ENCODE data around the gene MDFI. TPM values are rescaled to one million over a fixed set of nuclear protein-coding genes. Genes with fewer than 3 reads are reported as not detected.

MDFI gene
- polyA plus RNA-seq, 1 donor: 22.1 TPM

GRCh38 chr6:41671376-41671775 is 33.1 kb downstream of the MDFI start:
- WGBS (ENCODE audit: insufficient coverage, low lambda C conversion rate): no CpG with 5 or more reads among the region's 5 CpGs
- DNase-seq: no peak
- no peak overlapping the region for H3K27ac ChIP-seq (ENCODE audit: low read length)
- H3K27me3 ChIP-seq (ENCODE audit: control insufficient read depth, insufficient read depth, low read length): peaks cover 13% of the 10 kb centered on the region
- H3K36me3 ChIP-seq (ENCODE audit: control insufficient read depth, insufficient read depth, low read length): no peaks in the 10 kb centered on the region
- H3K4me1 ChIP-seq (ENCODE audit: control insufficient read depth, insufficient read depth, low read length): no peaks in the 10 kb centered on the region
- no peaks in the 10 kb centered on the region for H3K9me3 ChIP-seq (ENCODE audit: control insufficient read depth, low read depth, low read length)
- H3K4me3 ChIP-seq (ENCODE audit: low read length): no peak overlapping the region

DNA sequence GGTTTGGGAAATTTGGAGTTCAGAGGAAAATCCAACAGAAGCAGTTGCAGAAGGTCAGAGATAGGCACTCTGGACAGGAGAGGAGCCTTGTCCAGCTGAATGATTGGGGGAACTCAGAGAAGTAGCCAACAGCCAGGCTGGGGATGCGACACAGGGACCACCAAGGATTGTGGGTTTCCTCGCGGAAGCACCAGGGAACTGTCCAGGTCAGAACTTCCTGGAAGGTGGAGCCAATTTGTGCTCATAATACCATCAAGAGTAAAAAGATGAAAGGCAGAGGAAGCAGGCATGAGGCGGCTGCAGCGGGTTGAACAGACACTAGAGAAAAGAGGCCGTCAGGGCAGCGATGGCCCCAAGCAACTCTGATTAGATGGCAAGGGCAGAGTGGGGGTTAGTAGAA is 33.7 kb downstream of the MDFI start:
- Histone ChIP-seq H3K9me3 (ENCODE audit: control insufficient read depth, low read depth, low read length) (no peaks in the 10 kb centered on the region), H3K4me1 (ENCODE audit: control insufficient read depth, insufficient read depth, low read length) (no peaks in the 10 kb centered on the region), H3K27ac (ENCODE audit: low read length) (no peak overlapping the region), H3K4me3 (ENCODE audit: low read length) (no peak overlapping the region), H3K36me3 (ENCODE audit: control insufficient read depth, insufficient read depth, low read length) (no peaks in the 10 kb centered on the region), H3K27me3 (ENCODE audit: control insufficient read depth, insufficient read depth, low read length) (peaks cover 13% of the 10 kb centered on the region)
- no peak for DNase-seq
- no CpG with 5 or more reads among the region's 7 CpGs for WGBS (ENCODE audit: insufficient coverage, low lambda C conversion rate)

- Histone ChIP-seq H3K27me3 (ENCODE audit: control insufficient read depth, insufficient read depth, low read length) (peaks cover 13% of the 10 kb centered on the region), H3K27ac (ENCODE audit: low read length) (no peak overlapping the region), H3K9me3 (ENCODE audit: control insufficient read depth, low read depth, low read length) (no peaks in the 10 kb centered on the region), H3K4me3 (ENCODE audit: low read length) (no peak overlapping the region), H3K4me1 (ENCODE audit: control insufficient read depth, insufficient read depth, low read length) (no peaks in the 10 kb centered on the region), H3K36me3 (ENCODE audit: control insufficient read depth, insufficient read depth, low read length) (no peaks in the 10 kb centered on the region)
- 100% methylated on average over 1 of the region's 17 CpGs for WGBS (ENCODE audit: insufficient coverage, low lambda C conversion rate)
- no peak for DNase-seq
Observed at GRCh38 chr6:41672816-41673703, 34.8 kb downstream of the MDFI start.

DNA sequence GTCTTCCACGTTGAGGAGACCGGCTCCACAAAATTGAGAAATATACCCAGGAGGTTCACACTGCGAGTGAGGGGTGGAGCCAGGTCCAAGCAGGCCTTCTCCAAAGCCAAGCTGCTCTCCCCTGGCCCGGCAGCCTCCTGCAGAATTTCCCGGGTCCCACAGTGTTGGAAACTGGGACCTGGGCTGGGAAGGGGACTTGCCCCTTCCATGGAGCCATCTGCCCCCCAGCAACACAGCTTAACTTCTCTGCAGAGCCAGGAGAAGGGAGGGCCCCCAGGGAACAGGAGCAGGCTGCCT is 35.4 kb downstream of the MDFI start:
- H3K9me3 ChIP-seq (ENCODE audit: control insufficient read depth, low read depth, low read length): no peaks in the 10 kb centered on the region
- no peak overlapping the region for H3K4me3 ChIP-seq (ENCODE audit: low read length)
- no peak overlapping the region for H3K27ac ChIP-seq (ENCODE audit: low read length)
- no peak for DNase-seq
- peaks cover 13% of the 10 kb centered on the region for H3K27me3 ChIP-seq (ENCODE audit: control insufficient read depth, insufficient read depth, low read length)
- no peaks in the 10 kb centered on the region for H3K4me1 ChIP-seq (ENCODE audit: control insufficient read depth, insufficient read depth, low read length)
- no peaks in the 10 kb centered on the region for H3K36me3 ChIP-seq (ENCODE audit: control insufficient read depth, insufficient read depth, low read length)
- WGBS (ENCODE audit: insufficient coverage, low lambda C conversion rate): no CpG with 5 or more reads among the region's 5 CpGs

GRCh38 chr6:41674231-41675000 is 36.1 kb downstream of the MDFI start:
- H3K36me3 ChIP-seq (ENCODE audit: control insufficient read depth, insufficient read depth, low read length): no peaks in the 10 kb centered on the region
- no peaks in the 10 kb centered on the region for H3K4me1 ChIP-seq (ENCODE audit: control insufficient read depth, insufficient read depth, low read length)
- DNase-seq: no peak
- H3K4me3 ChIP-seq (ENCODE audit: low read length): no peak overlapping the region
- H3K27ac ChIP-seq (ENCODE audit: low read length): no peak overlapping the region
- no peaks in the 10 kb centered on the region for H3K9me3 ChIP-seq (ENCODE audit: control insufficient read depth, low read depth, low read length)
- H3K27me3 ChIP-seq (ENCODE audit: control insufficient read depth, insufficient read depth, low read length): peaks cover 13% of the 10 kb centered on the region
- no CpG with 5 or more reads among the region's 7 CpGs for WGBS (ENCODE audit: insufficient coverage, low lambda C conversion rate)

- WGBS (ENCODE audit: insufficient coverage, low lambda C conversion rate): no CpG with 5 or more reads among the region's 6 CpGs
- no peak for DNase-seq
Observed at GRCh38 chr6:41675176-41675775, 37.0 kb downstream of the MDFI start.

GRCh38 chr6:41675992-41676391 is 37.7 kb downstream of the MDFI start:
- no peak for DNase-seq
- peaks cover 12% of the 10 kb centered on the region for H3K27me3 ChIP-seq (ENCODE audit: control insufficient read depth, insufficient read depth, low read length)
- no peaks in the 10 kb centered on the region for H3K36me3 ChIP-seq (ENCODE audit: control insufficient read depth, insufficient read depth, low read length)
- no peaks in the 10 kb centered on the region for H3K9me3 ChIP-seq (ENCODE audit: control insufficient read depth, low read depth, low read length)
- no peaks in the 10 kb centered on the region for H3K4me1 ChIP-seq (ENCODE audit: control insufficient read depth, insufficient read depth, low read length)
- H3K4me3 ChIP-seq (ENCODE audit: low read length): no peak overlapping the region
- no peak overlapping the region for H3K27ac ChIP-seq (ENCODE audit: low read length)
- 83% methylated on average over 1 of the region's 6 CpGs for WGBS (ENCODE audit: insufficient coverage, low lambda C conversion rate)

More at GRCh38 chr6:41675176-41675775, 37.0 kb downstream of the MDFI start:
- Histone ChIP-seq H3K27ac (ENCODE audit: low read length) (no peak overlapping the region), H3K27me3 (ENCODE audit: control insufficient read depth, insufficient read depth, low read length) (peaks cover 13% of the 10 kb centered on the region), H3K4me1 (ENCODE audit: control insufficient read depth, insufficient read depth, low read length) (no peaks in the 10 kb centered on the region), H3K36me3 (ENCODE audit: control insufficient read depth, insufficient read depth, low read length) (no peaks in the 10 kb centered on the region), H3K4me3 (ENCODE audit: low read length) (no peak overlapping the region), H3K9me3 (ENCODE audit: control insufficient read depth, low read depth, low read length) (no peaks in the 10 kb centered on the region)

DNA sequence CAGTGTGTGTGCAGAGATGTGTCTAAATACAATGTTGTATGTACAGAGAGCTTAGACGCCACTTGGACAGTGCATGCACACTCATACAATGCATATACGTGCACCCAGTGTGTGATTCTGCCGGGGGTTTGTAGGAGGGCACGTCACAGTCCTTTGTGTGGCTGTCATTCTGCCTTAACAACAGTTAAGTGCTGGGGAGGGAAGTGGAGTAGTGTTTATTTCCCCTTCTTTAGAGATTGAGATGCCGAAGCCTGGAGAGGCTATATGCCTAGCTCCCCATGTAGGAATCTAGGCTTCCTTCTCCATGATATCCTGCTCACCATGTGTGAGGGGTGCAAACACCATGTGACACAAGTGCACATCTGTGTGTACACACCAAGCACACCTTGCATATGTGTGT is 38.2 kb downstream of the MDFI start:
- no peaks in the 10 kb centered on the region for H3K4me1 ChIP-seq (ENCODE audit: control insufficient read depth, insufficient read depth, low read length)
- H3K36me3 ChIP-seq (ENCODE audit: control insufficient read depth, insufficient read depth, low read length): no peaks in the 10 kb centered on the region
- no CpG with 5 or more reads among the region's 5 CpGs for WGBS (ENCODE audit: insufficient coverage, low lambda C conversion rate)
- DNase-seq: no peak
- peaks cover 8% of the 10 kb centered on the region for H3K27me3 ChIP-seq (ENCODE audit: control insufficient read depth, insufficient read depth, low read length)
- H3K4me3 ChIP-seq (ENCODE audit: low read length): no peak overlapping the region
- H3K9me3 ChIP-seq (ENCODE audit: control insufficient read depth, low read depth, low read length): no peaks in the 10 kb centered on the region
- H3K27ac ChIP-seq (ENCODE audit: low read length): no peak overlapping the region

DNA sequence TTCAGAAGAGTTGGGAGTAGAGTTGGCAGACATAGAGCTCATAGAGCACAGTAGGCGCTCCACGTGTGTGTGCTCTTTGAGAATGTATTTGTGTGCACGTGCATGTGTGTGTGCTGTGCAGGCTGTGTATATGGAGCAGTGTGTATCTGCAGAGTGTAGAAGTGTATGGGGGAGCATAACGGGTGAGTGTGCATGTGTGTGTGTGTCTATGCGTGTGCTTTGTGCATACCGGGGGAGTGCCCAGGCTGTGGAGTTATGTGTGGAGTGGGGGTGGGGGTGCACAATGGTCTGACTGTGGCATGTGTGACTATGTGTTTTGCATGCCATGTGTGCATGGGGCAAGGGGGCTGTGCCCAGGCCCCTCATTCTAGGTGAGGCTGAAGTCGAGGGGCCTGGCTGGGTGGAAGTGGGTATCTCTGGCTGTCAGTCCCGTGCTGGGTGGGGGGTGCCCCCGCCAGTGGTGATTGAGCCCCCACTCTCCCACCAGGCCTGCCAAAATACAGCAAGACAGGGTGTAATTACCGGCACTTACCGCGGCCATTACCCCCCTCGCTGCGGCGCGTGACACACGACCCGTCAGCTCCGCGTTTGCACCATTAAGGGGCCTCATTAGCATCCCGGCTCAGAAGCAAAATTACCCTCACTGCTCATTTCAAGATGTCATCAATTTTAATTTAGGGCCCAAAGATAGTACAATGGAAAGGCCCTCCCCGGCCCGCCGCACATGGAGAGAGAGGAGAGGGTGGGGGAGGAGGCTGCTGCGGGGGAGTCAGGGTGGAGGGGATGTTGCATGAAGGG is 39.1 kb downstream of the MDFI start:
- H3K9me3 ChIP-seq (ENCODE audit: control insufficient read depth, low read depth, low read length): no peaks in the 10 kb centered on the region
- no peak for DNase-seq
- H3K27ac ChIP-seq (ENCODE audit: low read length): no peak overlapping the region
- no peak overlapping the region for H3K4me3 ChIP-seq (ENCODE audit: low read length)
- H3K36me3 ChIP-seq (ENCODE audit: control insufficient read depth, insufficient read depth, low read length): no peaks in the 10 kb centered on the region
- peaks cover 6% of the 10 kb centered on the region for H3K4me1 ChIP-seq (ENCODE audit: control insufficient read depth, insufficient read depth, low read length)
- peaks cover 2% of the 10 kb centered on the region for H3K27me3 ChIP-seq (ENCODE audit: control insufficient read depth, insufficient read depth, low read length)
- no CpG with 5 or more reads among the region's 25 CpGs for WGBS (ENCODE audit: insufficient coverage, low lambda C conversion rate)

DNA sequence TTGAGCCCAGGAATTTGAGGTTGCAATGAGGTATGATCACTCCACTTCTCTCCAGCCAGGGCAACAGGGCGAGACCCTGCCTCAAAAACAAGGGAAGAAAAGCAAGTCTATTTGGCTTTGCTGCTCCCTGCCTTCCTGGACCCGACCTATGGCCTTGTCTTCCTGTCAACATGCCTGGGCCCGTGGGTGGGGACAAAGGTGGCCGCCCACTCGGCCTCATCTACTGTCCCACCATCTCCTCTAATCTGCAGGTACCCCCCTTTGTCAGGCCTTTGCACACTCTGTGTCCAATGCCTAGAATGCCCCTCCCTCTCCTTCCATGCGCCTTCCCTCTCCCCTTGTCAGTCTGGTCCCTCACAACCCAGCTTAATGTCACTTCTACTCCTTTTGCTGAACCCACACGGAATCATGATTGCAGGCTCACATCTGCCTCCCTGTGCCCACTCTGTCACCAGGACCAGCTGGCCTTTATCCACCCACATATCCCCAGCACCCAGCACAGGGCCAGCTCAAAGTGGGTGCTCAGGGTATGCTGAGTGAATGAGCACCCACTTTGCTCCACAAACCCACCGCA is 40.3 kb downstream of the MDFI start:
- Histone ChIP-seq H3K27ac (ENCODE audit: low read length) (no peak overlapping the region), H3K4me1 (ENCODE audit: control insufficient read depth, insufficient read depth, low read length) (peaks cover 15% of the 10 kb centered on the region), H3K9me3 (ENCODE audit: control insufficient read depth, low read depth, low read length) (no peaks in the 10 kb centered on the region), H3K27me3 (ENCODE audit: control insufficient read depth, insufficient read depth, low read length) (peaks cover 2% of the 10 kb centered on the region), H3K4me3 (ENCODE audit: low read length) (no peak overlapping the region), H3K36me3 (ENCODE audit: control insufficient read depth, insufficient read depth, low read length) (no peaks in the 10 kb centered on the region)
- DNase-seq: no peak
- no CpG with 5 or more reads among the region's 8 CpGs for WGBS (ENCODE audit: insufficient coverage, low lambda C conversion rate)

Measured in large intestine (tissue), 3 donors.